SK-N-SH treated with all-trans-retinoic acid at 6 μM for 48 hours (cell line): ENCODE measurements around the gene FIGN.

ENCODE experiments used
- ATAC-seq: fragments of 200-7000 bp; cut with Tn5 transposase; 3 replicates; pipeline ENCODE4 v1.9.1; 2020; ENCODE audit warnings: mild to moderate bottlenecking, moderate library complexity
- ARNTL ChIP-seq: fragments of 450-650 bp; formaldehyde crosslinking; IDR thresholded peaks from 2 replicates; pipeline ENCODE4 v1.5.0; 2020; ENCODE audit warnings: low read depth, mild to moderate bottlenecking, moderate library complexity, borderline replicate concordance
- BACH2 ChIP-seq: fragments of 250-450 bp; sonication (Bioruptor Pico); IDR thresholded peaks from 2 replicates; pipeline ENCODE4 v1.9.0; 2021; ENCODE audit warnings: mild to moderate bottlenecking, borderline replicate concordance
- CREB5 ChIP-seq: fragments of 250-450 bp; sonication (Bioruptor Pico); IDR thresholded peaks from 2 replicates; pipeline ENCODE4 v1.5.1; 2020; ENCODE audit warnings: low read depth, mild to moderate bottlenecking, moderate library complexity
- ESRRG ChIP-seq: fragments of 250-450 bp; sonication (Bioruptor Pico); IDR thresholded peaks from 2 replicates; pipeline ENCODE4 v1.6.1; 2021; ENCODE audit warnings: mild to moderate bottlenecking
- GLIS3 ChIP-seq: fragments of 250-450 bp; sonication (Bioruptor Pico); IDR thresholded peaks from 2 replicates; pipeline ENCODE4 v1.5.0; 2020; ENCODE audit warnings: mild to moderate bottlenecking, moderate library complexity
- ISL1 ChIP-seq: fragments of 250-450 bp; sonication (Bioruptor Pico); IDR thresholded peaks from 2 replicates; pipeline ENCODE4 v2.1.2; 2022; ENCODE audit warnings: mild to moderate bottlenecking, moderate library complexity
- OSR1 ChIP-seq: fragments of 250-450 bp; sonication (Bioruptor Pico); IDR thresholded peaks from 2 replicates; pipeline ENCODE4 v1.8.0; 2022; ENCODE audit warnings: moderate library complexity, mild to moderate bottlenecking, inconsistent platforms
- PATZ1 ChIP-seq: fragments of 250-450 bp; sonication (Bioruptor Pico); IDR thresholded peaks from 2 replicates; pipeline ENCODE4 v1.8.0; 2020; ENCODE audit warnings: mild to moderate bottlenecking, moderate library complexity, borderline replicate concordance
- PPARA ChIP-seq: fragments of 250-450 bp; sonication (Bioruptor Pico); IDR thresholded peaks from 2 replicates; pipeline ENCODE4 v1.5.0; 2020; ENCODE audit warnings: mild to moderate bottlenecking, borderline replicate concordance
- RARB ChIP-seq: fragments of 250-450 bp; sonication (Bioruptor Pico); IDR thresholded peaks from 2 replicates; pipeline ENCODE4 v1.8.0; 2021; ENCODE audit warnings: mild to moderate bottlenecking, moderate library complexity
- SNAI2 ChIP-seq: fragments of 250-450 bp; sonication (Bioruptor Pico); IDR thresholded peaks from 2 replicates; pipeline ENCODE4 v1.5.0; 2020; ENCODE audit warnings: mild to moderate bottlenecking, moderate library complexity
- TOX ChIP-seq: fragments of 250-450 bp; sonication (Bioruptor Pico); IDR thresholded peaks from 2 replicates; pipeline ENCODE4 v1.8.0; 2021; ENCODE audit warnings: mild to moderate bottlenecking, moderate library complexity, borderline replicate concordance
- ZC3H10 ChIP-seq: fragments of 250-450 bp; sonication (Bioruptor Pico); IDR thresholded peaks from 2 replicates; pipeline ENCODE4 v1.5.1; 2021; ENCODE audit warnings: mild to moderate bottlenecking, moderate library complexity
- ZFP3 ChIP-seq: fragments of 250-450 bp; sonication (Bioruptor Pico); IDR thresholded peaks from 2 replicates; pipeline ENCODE4 v1.5.0; 2020; ENCODE audit warnings: mild to moderate bottlenecking, moderate library complexity
- ZFP30 ChIP-seq: fragments of 450-650 bp; formaldehyde crosslinking; IDR thresholded peaks from 2 replicates; pipeline ENCODE4 v1.5.0; 2022; ENCODE audit warnings: mild to moderate bottlenecking, moderate library complexity
- ZNF70 ChIP-seq: fragments of 450-650 bp; formaldehyde crosslinking; IDR thresholded peaks from 2 replicates; pipeline ENCODE4 v1.5.0; 2020; ENCODE audit warnings: mild to moderate bottlenecking, moderate library complexity
- ZNF8 ChIP-seq: fragments of 450-650 bp; formaldehyde crosslinking; IDR thresholded peaks from 2 replicates; pipeline ENCODE4 v1.5.0; 2020; ENCODE audit warnings: mild to moderate bottlenecking, moderate library complexity
- TF ChIP-seq, protein P1 (sequence below): fragments of 250-450 bp; sonication (Bioruptor Pico); IDR thresholded peaks from 2 replicates; pipeline ENCODE4 v1.5.0; 2020; ENCODE audit warnings: mild to moderate bottlenecking, moderate library complexity
- TF ChIP-seq, protein P2 (sequence below): fragments of 250-450 bp; sonication (Bioruptor Pico); IDR thresholded peaks from 2 replicates; pipeline ENCODE4 v1.5.1; 2021; ENCODE audit warnings: mild to moderate bottlenecking, moderate library complexity

Gene FIGN

DNA sequence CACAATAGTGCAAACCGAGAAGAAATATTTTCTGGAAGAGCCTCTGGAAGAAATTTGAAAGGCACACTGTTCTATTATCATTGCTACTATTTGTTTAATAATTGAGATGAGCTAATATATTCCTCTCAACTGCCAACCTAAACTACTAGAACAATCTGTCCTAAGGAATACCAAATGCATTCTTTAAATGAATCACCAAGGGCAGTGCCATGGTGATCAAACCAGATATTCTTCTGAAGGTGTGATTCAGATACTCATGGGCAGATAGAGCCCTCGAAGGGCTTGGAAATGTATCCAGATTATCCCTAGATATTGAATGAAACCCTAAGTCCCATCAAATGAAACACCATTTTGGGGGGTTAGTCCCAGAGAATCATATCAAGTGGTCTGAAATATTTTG, 76.6 kb downstream of the FIGN start (continued):
- TF ChIP-seq, protein P1, sequence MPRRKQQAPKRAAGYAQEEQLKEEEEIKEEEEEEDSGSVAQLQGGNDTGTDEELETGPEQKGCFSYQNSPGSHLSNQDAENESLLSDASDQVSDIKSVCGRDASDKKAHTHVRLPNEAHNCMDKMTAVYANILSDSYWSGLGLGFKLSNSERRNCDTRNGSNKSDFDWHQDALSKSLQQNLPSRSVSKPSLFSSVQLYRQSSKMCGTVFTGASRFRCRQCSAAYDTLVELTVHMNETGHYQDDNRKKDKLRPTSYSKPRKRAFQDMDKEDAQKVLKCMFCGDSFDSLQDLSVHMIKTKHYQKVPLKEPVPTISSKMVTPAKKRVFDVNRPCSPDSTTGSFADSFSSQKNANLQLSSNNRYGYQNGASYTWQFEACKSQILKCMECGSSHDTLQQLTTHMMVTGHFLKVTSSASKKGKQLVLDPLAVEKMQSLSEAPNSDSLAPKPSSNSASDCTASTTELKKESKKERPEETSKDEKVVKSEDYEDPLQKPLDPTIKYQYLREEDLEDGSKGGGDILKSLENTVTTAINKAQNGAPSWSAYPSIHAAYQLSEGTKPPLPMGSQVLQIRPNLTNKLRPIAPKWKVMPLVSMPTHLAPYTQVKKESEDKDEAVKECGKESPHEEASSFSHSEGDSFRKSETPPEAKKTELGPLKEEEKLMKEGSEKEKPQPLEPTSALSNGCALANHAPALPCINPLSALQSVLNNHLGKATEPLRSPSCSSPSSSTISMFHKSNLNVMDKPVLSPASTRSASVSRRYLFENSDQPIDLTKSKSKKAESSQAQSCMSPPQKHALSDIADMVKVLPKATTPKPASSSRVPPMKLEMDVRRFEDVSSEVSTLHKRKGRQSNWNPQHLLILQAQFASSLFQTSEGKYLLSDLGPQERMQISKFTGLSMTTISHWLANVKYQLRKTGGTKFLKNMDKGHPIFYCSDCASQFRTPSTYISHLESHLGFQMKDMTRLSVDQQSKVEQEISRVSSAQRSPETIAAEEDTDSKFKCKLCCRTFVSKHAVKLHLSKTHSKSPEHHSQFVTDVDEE (CRISPR knock-in tag): no peak
- TF ChIP-seq ESRRG (CRISPR knock-in tag): no peak
- no peak for TF ChIP-seq ARNTL (CRISPR knock-in tag)
- TF ChIP-seq OSR1 (CRISPR knock-in tag): no peak
- no peak for TF ChIP-seq ZNF8 (CRISPR knock-in tag)
- no peak for TF ChIP-seq CREB5 (CRISPR knock-in tag)

- ATAC-seq: no peak
- no peak for TF ChIP-seq GLIS3 (CRISPR knock-in tag)
- no peak for TF ChIP-seq SNAI2 (CRISPR knock-in tag)
- no peak for TF ChIP-seq CREB5 (CRISPR knock-in tag)
- no peak for TF ChIP-seq PPARA (CRISPR knock-in tag)
- no peak for TF ChIP-seq ARNTL (CRISPR knock-in tag)
- no peak for TF ChIP-seq RARB
- TF ChIP-seq ZC3H10 (CRISPR knock-in tag): no peak
Observed at GRCh38 chr2:163658556-163658955, 77.3 kb downstream of the FIGN start.

GRCh38 chr2:163657281-163657656, 78.5 kb downstream of the FIGN start:
- ATAC-seq: peak; percentile 87
- TF ChIP-seq OSR1 (CRISPR knock-in tag) (no peak), ARNTL (CRISPR knock-in tag) (no peak), ZFP3 (CRISPR knock-in tag) (peak; percentile 63; the same call in 1 of the 2 replicates), PATZ1 (CRISPR knock-in tag) (no peak), PPARA (CRISPR knock-in tag) (no peak), ISL1 (CRISPR knock-in tag) (peak; percentile 76), ZC3H10 (CRISPR knock-in tag) (no peak)
- TF ChIP-seq, protein P2, sequence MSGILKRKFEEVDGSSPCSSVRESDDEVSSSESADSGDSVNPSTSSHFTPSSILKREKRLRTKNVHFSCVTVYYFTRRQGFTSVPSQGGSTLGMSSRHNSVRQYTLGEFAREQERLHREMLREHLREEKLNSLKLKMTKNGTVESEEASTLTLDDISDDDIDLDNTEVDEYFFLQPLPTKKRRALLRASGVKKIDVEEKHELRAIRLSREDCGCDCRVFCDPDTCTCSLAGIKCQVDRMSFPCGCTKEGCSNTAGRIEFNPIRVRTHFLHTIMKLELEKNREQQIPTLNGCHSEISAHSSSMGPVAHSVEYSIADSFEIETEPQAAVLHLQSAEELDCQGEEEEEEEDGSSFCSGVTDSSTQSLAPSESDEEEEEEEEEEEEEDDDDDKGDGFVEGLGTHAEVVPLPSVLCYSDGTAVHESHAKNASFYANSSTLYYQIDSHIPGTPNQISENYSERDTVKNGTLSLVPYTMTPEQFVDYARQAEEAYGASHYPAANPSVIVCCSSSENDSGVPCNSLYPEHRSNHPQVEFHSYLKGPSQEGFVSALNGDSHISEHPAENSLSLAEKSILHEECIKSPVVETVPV (CRISPR knock-in tag): no peak

- peak; percentile 61 for ATAC-seq
- TF ChIP-seq, protein P2 (CRISPR knock-in tag): no peak
- TF ChIP-seq SNAI2 (CRISPR knock-in tag) (0 out of 2 replicates have a peak, but pooled peaks have one; percentile 31), ZNF70 (CRISPR knock-in tag) (no peak), TOX (CRISPR knock-in tag) (no peak), ZNF8 (CRISPR knock-in tag) (no peak), RARB (no peak), ESRRG (CRISPR knock-in tag) (no peak), CREB5 (CRISPR knock-in tag) (no peak), ZFP3 (CRISPR knock-in tag) (no peak), ZC3H10 (CRISPR knock-in tag) (no peak), OSR1 (CRISPR knock-in tag) (no peak), BACH2 (no peak), ZFP30 (no peak)
- TF ChIP-seq, protein P1 (CRISPR knock-in tag): no peak
Observed at GRCh38 chr2:163656622-163657280, 79.1 kb downstream of the FIGN start.
